DND-41 (cell line): ENCODE results near the gene MCRS1.

Experiments used
- ATAC-seq: fragments of 200-7000 bp; cut with Tn5 transposase; 3 replicates; pipeline ENCODE4 v1.9.1; 2021; ENCODE audit warnings: low read depth; ENCODE audit not compliant: insufficient read depth
- DNase-seq: peaks from one replicate; pipeline ENCODE4 v3.0.0-alpha.2; 2020
- H2AFZ ChIP-seq: 2 replicates; pipeline ENCODE4 v1.6.0; 2012; ENCODE audit warnings: low read depth, low read length
- H3K27ac ChIP-seq: 2 replicates; pipeline ENCODE4 v1.5.1; 2012; ENCODE audit warnings: low read length, inconsistent platforms
- H3K27me3 ChIP-seq: fragments of 200-600 bp; sonication (generic); 2 replicates; pipeline ENCODE4 v1.6.0; 2012; ENCODE audit warnings: low read length, mild to moderate bottlenecking, inconsistent platforms; ENCODE audit not compliant: insufficient read depth, poor library complexity
- H3K36me3 ChIP-seq: 2 replicates; pipeline ENCODE4 v1.5.1; 2012; ENCODE audit warnings: low read length, inconsistent platforms; ENCODE audit not compliant: insufficient read depth
- H3K4me1 ChIP-seq: 2 replicates; pipeline ENCODE4 v1.5.1; 2012; ENCODE audit warnings: mild to moderate bottlenecking, low read length; ENCODE audit not compliant: insufficient read depth
- H3K4me2 ChIP-seq: 2 replicates; pipeline ENCODE4 v1.6.0; 2012; ENCODE audit warnings: mild to moderate bottlenecking, moderate library complexity, low read length, inconsistent platforms; ENCODE audit not compliant: insufficient read depth
- H3K4me3 ChIP-seq, 2 experiments: fragments of 200-600 bp in 1 of 2; shearing (Covaris generic) in 1 of 2; 2 replicates each; pipeline ENCODE4 v1.5.1; 2012 to 2016; ENCODE audit warnings: inconsistent platforms in 2 of 2, low read length in 2 of 2, mild to moderate bottlenecking in 2 of 2, low read depth in 1 of 2, moderate library complexity in 1 of 2
- H3K79me2 ChIP-seq: 2 replicates; pipeline ENCODE4 v1.6.0; 2012; ENCODE audit warnings: low read length, inconsistent platforms; ENCODE audit not compliant: insufficient read depth
- H3K9ac ChIP-seq: 2 replicates; pipeline ENCODE4 v1.6.0; 2012; ENCODE audit warnings: low read depth, mild to moderate bottlenecking, inconsistent platforms, low read length, moderate library complexity
- H3K9me3 ChIP-seq: 2 replicates; pipeline ENCODE4 v1.5.1; 2012; ENCODE audit warnings: low read length, moderate library complexity, mild to moderate bottlenecking, inconsistent platforms; ENCODE audit not compliant: insufficient read depth, severe bottlenecking
- H4K20me1 ChIP-seq: 2 replicates; pipeline ENCODE4 v1.6.0; 2012; ENCODE audit warnings: low read length; ENCODE audit not compliant: insufficient read depth
- CTCF ChIP-seq: IDR thresholded peaks from 2 replicates; pipeline ENCODE4 v1.5.1; 2012; ENCODE audit warnings: borderline replicate concordance, low read length, moderate library complexity, mild to moderate bottlenecking; ENCODE audit not compliant: poor library complexity, severe bottlenecking; ENCODE audit errors: extremely low read depth
- EZH2 ChIP-seq: IDR thresholded peaks from 3 replicates; pipeline ENCODE4 v1.6.1; 2012; ENCODE audit warnings: borderline replicate concordance, low read depth, mild to moderate bottlenecking, moderate library complexity, low read length, inconsistent platforms; ENCODE audit not compliant: severe bottlenecking

Gene MCRS1

GRCh38 chr12:49563951-49564685 is 3.8 kb downstream of the MCRS1 start:
- H3K9ac ChIP-seq: no peak overlapping the region

GRCh38 chr12:49562831-49563230 is 5.1 kb downstream of the MCRS1 start:
- Histone ChIP-seq H3K9ac (no peak overlapping the region), H3K4me1 (peaks cover 19% of the 10 kb centered on the region), H3K4me2 (no peak overlapping the region), H3K36me3 (peaks cover 84% of the 10 kb centered on the region), H3K27ac (no peak overlapping the region), H4K20me1 (peaks cover 15% of the 10 kb centered on the region), H3K27me3 (no peaks in the 10 kb centered on the region), H3K4me3 (no peak overlapping the region), H3K79me2 (peaks cover 22% of the 10 kb centered on the region), H3K9me3 (no peaks in the 10 kb centered on the region), H2AFZ (no peak overlapping the region)
- DNase-seq: no peak
- no peak for ATAC-seq
- TF ChIP-seq EZH2 (no peak), CTCF (no peak)

More at GRCh38 chr12:49563951-49564685, 3.8 kb downstream of the MCRS1 start:
- Histone ChIP-seq H3K79me2 (peaks cover 35% of the 10 kb centered on the region), H3K27ac (no peak overlapping the region), H3K36me3 (peaks cover 73% of the 10 kb centered on the region), H3K27me3 (no peaks in the 10 kb centered on the region), H2AFZ (no peak overlapping the region), H3K4me1 (peaks cover 25% of the 10 kb centered on the region), H4K20me1 (peaks cover 15% of the 10 kb centered on the region), H3K4me3 (no peak overlapping the region), H3K9me3 (no peaks in the 10 kb centered on the region), H3K4me2 (no peak overlapping the region)
- ATAC-seq (no peak), DNase-seq (no peak)
- TF ChIP-seq CTCF: no peak
- TF ChIP-seq EZH2: no peak

GRCh38 chr12:49562233-49562632 is 5.7 kb downstream of the MCRS1 start:
- H3K27ac ChIP-seq: no peak overlapping the region
- no peak overlapping the region for H3K4me3 ChIP-seq
- peaks cover 16% of the 10 kb centered on the region for H3K79me2 ChIP-seq
- TF ChIP-seq CTCF (no peak), EZH2 (no peak)
- H3K27me3 ChIP-seq: no peaks in the 10 kb centered on the region
- H2AFZ ChIP-seq: no peak overlapping the region
- H4K20me1 ChIP-seq: peaks cover 15% of the 10 kb centered on the region
- no peaks in the 10 kb centered on the region for H3K9me3 ChIP-seq
- ATAC-seq (no peak), DNase-seq (no peak)
- H3K36me3 ChIP-seq: peaks cover 88% of the 10 kb centered on the region
- no peak overlapping the region for H3K4me2 ChIP-seq
- no peak overlapping the region for H3K9ac ChIP-seq
- peaks cover 17% of the 10 kb centered on the region for H3K4me1 ChIP-seq
